Fibroblast of mammary gland (primary cell): Measurements from ENCODE around the gene MMUT.

ENCODE experiments used
- DNase-seq: peaks from one replicate; pipeline ENCODE4 v3.0.0-alpha.2; 2010; ENCODE audit warnings: low read depth
- H3K4me3 ChIP-seq: 2 replicates; pipeline ENCODE4 v1.5.1; 2011; ENCODE audit warnings: low read depth, mild to moderate bottlenecking, low read length, moderate library complexity; ENCODE audit not compliant: control insufficient read depth
- CTCF ChIP-seq: conservative IDR thresholded peaks from 2 replicates; pipeline ENCODE4 v1.5.1; 2011; ENCODE audit warnings: low read depth, low read length, inconsistent platforms; ENCODE audit not compliant: control insufficient read depth, insufficient read depth

Gene MMUT

GRCh38 chr6:49463612-49463967 is 537 bp upstream of the MMUT start:
- TF ChIP-seq CTCF = no peak
- no peak for DNase-seq
- H3K4me3 ChIP-seq = peak overlapping the region; percentile 86

GRCh38 chr6:49462599-49462926 is 490 bp downstream of the MMUT start:
- TF ChIP-seq CTCF = no peak
- DNase-seq = peak; percentile 3
- peak overlapping the region; percentile 86 for H3K4me3 ChIP-seq

- no peak for TF ChIP-seq CTCF
- DNase-seq = peak; percentile 61
- H3K4me3 ChIP-seq = peak overlapping the region; percentile 86
Observed at GRCh38 chr6:49462071-49462470, 982 bp downstream of the MMUT start.

- no peak overlapping the region for H3K4me3 ChIP-seq
- peak; percentile 16 for DNase-seq
- TF ChIP-seq CTCF = no peak
Observed at GRCh38 chr6:49457771-49458170, 5.3 kb downstream of the MMUT start.

DNA sequence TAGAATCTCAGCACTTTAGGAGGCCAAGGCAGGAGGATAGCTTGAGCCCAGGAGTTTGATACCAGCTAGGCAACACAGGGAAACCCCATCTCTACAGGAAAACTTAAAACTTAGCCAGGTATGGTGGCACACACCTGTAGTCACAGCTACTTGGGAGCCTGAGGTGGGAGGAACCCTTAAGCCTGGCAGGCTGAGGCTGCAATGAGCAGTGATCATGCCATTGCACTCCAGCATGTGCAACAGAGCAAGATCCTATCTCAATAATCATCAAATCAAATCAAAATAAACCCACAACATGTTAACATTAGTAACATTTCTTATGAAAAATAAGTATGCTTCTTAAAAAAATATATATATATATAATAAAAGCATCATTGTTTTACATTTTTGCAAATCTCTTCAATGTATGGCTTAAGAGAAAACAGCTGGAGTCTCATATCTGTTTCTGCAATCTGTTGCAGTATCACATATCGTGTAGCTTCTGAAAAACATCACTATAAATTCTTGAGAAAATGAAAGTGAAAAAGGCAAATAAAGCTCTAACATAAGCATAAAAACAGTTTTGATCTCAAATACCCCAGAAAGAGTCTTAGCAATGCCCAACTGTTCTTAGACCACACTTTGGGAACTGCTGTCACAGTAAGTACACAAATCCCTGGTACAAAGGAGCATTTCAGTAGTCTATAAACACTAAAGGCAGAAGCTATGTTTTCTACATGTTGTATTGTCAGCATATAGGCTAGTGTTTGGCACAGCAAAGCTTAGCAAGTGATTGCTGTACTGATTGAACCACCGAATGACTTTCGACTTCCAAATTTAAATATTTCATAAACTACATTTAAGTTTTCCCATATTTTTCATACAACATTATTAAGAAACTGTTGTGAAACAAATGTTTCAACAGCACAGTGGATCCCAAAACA is 8.0 kb downstream of the MMUT start:
- TF ChIP-seq CTCF = no peak
- no peak for DNase-seq
- no peak overlapping the region for H3K4me3 ChIP-seq

GRCh38 chr6:49453221-49453620 is 9.8 kb downstream of the MMUT start:
- H3K4me3 ChIP-seq = no peak overlapping the region
- TF ChIP-seq CTCF = peak; percentile 22
- no peak for DNase-seq
